Activated CD4-positive, alpha-beta T cell treated with anti-CD3 and anti-CD28 coated beads, Interleukin-2, amount 50 U/mL, for 16 hours (primary cell): Measurements from ENCODE around the gene TMIE.

Experiments
- DNase-seq: peaks from one replicate; pipeline ENCODE4 v3.0.0-alpha.2; 2020

Gene TMIE

DNA sequence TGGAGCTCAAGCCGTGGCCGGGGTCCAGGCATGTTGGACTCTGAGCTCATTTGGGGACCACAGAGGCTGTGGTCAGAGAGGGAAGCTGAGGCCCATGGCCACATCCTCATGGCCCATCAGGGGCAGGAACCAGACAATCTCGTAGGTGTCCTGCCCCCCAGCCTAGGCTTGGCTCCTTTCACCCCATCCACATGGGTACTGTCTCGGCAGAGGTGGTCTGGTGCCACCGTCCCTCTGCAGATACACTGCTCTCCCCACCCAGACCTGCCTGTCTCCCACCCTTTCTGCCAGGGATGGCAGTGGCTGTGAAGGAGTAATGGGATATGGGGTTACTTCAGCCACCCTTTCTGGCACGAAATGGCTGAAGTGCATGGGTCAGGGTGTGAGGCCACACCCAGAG, 8.5 kb downstream of the TMIE start:
- no peak for DNase-seq

DNA sequence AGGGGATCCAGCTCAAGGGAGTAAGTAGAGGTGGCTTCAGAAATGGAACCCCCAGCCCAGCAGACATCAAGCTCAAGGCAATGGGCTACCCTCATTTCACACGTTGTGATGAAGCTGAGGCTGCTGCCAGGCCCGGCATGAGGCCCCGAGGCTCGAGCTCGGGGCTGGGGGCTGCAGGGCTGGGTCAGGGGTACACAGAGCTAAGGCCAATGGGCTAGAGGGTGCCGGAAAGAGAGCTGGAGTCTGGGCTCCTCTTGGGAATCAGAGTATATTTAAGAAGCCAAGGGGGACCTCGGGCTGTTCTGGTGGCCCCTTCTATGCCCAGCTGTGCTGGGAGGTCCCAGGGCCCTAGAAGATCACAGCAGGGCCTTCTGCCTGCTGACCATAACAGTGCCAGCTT, 9.0 kb downstream of the TMIE start:
- DNase-seq = no peak

DNA sequence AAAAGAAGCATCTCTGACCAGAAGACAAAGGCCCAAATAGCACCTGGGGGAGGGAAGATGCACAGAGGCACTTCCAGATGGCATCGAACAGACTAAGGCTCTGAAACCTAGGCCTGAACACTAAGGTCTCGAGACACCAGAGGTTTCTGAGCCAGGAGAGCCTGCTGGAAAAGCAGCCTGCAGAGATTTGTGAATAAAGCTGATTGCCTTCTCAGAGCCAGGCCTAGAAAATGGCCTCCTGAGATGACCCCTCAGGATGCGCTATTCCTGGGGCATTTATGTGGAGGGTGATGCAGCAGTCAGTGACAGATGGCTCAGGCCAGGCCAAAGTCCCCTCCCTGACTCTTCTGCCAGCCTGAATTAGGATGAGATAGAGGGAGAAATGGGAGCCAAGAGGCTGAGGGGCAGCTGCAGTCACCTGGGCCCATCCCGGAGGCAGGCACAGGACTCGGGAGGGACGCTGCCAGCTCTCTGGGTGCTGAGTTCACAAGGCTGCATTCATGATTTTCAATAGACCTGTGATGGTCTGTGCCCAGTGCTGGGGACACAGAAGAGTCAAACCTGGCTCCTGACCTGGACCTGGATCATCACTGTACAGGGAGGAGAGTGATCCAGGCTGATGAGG, 9.6 kb downstream of the TMIE start:
- no peak for DNase-seq

DNA sequence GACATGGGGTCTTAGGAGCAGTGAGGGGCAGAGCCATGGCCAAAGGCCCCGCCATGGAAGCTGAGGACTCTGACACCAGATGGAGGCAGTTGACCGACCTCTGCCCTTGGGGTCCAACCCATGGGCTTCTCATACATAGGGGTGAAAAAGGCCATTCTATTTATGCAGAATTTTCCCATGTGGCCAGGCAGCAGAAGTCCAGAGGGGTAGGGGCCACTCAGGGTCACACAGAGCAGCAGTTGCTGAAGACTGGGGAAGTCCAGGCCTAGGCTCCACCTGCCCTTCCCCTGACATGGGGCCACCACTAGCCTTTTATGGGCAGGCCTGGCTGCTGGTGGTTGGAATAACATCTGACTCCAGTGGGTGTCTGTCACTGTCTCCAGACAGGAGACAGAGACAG, 10.1 kb downstream of the TMIE start:
- no peak for DNase-seq

- no peak for DNase-seq
Observed at GRCh38 chr3:46711760-46712159, 10.6 kb downstream of the TMIE start.

DNA sequence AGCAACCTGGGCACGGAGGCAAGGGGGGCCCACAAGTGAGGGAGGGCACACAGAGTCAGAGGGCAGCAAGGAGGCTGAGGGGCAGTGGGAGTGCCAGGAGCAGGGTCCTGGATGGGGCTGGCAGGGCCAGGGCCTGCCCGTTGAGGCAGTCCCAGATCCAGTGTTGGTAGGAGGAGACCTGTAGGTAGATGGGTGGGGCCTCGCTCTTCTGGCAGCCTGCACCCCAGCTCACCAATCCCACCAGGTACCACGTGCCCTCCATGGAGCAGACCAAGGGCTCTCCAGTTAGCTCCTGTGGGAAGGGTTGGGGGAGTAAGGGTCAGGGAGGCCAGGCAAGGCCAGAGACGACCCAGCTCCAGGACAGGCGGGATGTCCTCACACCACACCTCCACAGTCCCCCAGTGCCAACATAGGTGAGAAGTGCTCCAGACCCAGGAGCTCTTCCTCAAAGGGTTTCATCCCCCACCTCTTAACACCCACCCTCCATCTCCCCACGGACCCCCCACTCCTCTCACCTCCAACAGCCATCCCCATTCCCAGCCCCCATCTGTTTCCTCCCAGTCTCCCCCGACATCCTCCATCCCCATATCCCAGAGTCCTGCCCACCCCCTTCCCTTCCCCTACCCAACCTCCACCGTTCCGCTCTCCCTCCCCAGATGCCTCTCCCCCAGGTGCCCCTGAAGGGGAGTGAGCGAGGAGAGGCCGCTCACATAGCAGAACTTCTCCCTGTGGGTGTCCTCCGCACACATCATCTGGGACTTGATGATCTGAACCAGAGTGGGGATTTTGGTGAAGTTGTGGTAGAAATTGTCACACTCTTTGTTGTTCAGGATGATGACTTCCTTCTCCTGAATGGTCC, 11.2 kb downstream of the TMIE start:
- no peak for DNase-seq

DNA sequence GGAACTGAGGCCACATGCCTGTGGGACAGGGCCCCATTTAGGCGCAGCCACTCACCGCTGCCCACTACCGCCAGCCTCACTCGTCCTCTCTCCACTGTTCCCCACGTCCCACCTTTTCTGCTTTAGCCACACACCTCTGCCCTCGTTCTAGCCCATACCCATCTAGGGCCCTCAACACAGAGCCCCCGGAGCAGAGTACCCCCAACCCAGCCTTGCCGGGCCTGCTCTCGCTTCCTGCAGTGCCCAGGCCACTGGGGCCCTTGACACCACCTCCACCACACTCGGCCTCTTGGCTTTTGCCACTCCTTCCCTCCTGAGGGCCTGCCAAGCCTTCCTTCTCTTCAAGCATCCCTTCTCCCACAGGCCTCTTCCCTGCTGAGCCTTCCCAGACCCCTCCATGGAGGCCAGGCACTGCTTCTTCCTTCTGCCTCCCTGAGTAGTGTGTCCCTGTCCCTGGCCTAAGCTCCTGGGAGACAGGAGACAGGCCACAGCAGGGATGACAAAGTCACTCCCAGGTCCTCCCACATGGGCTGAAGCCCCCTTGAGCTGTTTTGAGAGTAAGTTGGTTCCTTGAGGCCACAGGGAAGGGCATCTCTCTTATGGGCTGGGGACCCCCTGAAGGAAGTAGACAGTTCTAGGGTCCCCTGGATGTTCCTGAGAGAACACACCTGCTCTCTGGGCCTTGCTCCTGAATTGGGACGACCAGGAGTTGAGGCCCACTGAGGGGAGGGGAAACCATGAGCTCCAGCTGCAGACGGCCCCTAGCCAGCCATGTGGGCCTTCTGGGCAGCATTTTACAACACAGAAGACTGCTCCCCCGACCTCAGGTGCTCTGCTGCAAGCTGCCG, 12.1 kb downstream of the TMIE start:
- DNase-seq = no peak

- DNase-seq = peak; percentile 71
Observed at GRCh38 chr3:46713898-46714552, 12.8 kb downstream of the TMIE start.

- DNase-seq = no peak
Observed at GRCh38 chr3:46714728-46715506, 13.7 kb downstream of the TMIE start.

- DNase-seq = no peak
Observed at GRCh38 chr3:46715507-46716175, 14.4 kb downstream of the TMIE start.

DNA sequence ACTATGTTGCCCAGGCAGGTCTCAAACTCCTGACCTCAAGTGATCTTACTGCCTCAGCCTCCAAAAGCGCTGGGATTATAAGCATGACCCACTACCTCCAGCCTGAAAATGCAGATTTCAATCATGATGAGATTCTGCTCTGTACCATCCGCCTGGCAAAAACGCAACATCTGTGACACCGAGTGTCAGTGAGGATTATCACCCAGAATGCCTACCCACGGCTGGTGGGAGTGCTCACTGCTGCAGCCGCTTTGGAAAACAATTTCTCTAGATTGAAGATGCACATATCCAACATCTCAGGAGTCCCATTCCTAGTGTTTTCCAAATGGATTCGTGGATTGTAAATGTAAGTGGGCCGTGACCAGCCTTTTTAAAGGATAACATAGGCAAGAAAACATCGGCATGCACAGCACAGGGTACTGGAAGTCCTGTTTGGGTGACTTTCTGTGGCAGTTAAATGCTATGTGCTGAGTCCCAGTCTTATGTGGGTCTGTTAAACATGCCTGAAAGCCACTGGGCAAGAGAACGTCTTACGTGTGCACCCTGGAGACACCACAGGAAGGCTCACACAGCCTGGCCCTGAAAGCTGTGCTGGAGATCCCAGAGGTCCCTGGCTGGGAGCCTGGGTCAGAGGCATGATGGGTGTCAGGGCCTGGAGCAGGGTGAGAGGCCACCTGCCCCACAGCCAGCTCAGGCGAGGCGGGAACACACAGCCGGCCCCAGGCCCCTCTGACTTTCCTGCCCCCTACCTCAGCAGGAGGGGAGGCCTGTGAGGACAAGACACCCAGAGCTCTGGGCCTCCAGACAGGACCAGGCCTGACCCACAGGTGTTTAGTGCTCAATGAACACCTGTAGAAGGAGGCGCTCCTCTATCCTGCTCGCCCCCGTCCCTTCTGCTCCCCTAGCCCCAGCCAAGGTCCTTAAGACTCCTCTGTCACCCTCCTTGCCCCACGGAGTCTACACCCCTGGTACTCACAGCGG, 15.6 kb downstream of the TMIE start:
- DNase-seq = no peak

DNA sequence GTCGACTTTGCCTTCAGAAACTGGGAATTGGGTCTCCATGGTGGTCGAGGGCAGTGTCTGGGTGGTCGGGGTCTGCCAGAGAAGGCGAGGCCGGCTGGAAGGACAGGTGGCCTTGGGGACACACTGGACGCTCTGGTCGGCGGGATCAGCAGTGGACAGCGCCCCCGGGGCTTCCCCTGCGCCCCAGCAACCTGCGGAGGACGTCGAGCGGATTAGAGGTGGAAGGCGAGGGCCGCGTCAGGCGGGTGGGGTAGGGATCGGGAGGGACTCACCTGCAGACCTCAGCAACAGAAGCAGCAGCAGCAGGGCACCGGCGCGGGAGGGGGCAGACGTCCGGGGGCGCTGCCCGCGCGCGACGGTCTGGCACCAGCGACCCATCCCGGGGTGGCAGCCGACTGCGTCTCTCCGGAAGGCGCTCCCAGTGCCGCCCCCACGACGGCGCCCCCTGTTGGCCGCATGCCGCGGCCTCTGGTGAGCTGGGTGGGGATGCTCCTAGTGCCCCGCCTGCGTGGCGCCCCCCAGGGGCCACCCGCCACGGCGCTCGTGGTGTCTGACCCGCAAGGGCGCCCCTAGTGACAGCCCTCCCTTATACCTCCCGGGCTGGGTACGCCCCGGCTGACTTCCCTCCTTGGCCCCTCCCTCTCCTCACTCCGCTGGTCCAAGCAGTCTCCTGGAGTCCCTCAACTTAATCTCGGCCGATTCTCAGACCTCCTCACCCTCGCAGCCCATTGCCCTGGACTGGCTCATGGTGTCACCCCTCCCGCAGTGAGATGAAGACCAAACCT, 16.4 kb downstream of the TMIE start, which contains the start of gene PRSS50:
Gene PRSS50 (minus strand): TSS at position 423 of the 785 bp plus-strand sequence. CDS start 45 bp downstream, at position 378.
- DNase-seq = peak; percentile 56

DNA sequence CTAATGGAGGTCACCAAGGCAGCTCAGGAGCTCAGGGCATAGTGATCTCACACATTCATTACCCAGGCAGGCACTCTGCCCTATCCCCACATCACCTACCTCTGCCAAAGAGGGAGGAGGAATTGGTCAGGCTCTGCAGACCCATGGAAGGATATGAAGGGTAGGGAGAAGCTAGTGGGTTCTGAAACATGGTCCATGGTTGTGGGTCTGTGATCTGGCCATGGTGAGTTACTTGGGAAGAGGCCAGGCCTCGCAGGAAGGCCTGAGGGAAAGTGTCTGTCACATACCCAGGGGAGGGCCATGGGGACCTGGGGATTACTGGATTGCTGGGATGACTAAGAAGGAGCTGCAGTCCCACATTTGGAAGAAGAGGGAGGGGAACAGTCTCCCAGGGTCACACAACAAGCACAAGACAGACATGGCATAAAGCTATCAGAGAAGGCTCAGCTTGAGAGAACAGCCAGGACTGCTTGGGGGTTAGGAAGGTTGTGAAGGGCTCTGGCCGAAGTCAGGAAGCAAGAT, 17.9 kb downstream of the TMIE start:
- no peak for DNase-seq

- no peak for DNase-seq
Observed at GRCh38 chr3:46719735-46720271, 18.6 kb downstream of the TMIE start.

DNA sequence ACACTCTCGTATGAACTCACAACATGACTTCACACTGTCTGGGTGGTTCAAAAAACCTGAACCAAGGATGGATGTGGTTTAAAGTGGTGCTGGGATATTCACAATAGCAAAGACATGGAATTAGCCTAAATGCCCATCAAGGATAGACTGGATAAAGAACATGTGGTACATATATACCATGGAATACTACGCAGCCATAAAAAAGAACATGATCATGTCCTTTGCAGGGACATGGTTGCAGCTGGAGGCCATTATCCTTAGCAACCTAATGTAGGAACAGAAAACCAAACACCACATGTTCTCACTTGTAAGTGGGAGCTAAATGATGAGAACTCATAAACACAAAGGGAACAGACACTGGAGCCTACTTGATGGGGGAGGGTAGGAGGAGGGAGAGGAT, 19.8 kb downstream of the TMIE start:
- no peak for DNase-seq

DNA sequence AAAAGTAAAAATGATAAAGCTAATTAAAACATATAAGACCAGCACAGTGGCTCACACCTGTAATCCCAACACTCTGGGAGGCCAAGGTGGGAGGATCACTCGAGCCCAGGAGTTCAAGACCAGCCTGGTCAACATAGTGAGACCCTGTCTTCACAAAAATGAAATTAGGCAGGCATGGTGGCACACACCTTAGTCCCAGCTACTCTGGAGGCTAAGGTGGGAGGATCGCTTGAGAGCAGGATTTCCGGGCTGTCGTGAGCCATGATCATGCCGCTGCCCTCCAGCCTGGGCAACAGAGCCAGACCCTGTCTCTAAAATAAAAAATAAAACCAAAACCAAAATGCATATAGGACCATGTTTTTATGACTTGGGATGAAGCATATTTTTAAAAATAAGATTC, 21.3 kb downstream of the TMIE start:
- DNase-seq = no peak

DNA sequence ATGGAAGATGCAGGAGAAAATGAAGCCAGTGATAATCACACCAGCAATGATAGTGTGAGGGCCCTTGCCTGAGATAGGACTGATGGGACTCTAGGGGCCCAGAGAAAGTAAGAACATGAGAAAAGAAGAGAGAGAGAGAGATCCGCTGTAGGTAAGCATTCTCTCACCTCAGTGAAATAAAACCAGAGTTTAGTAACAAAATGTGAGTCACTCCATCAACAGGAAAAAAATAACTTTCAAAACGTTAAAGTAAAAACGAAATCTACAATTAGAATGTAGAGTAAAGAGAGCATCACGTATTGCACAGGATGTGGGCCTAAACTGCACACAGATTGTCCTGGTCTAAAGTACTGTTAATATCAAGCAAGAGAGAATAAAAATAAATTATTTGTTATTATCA, 23.2 kb downstream of the TMIE start:
- DNase-seq = peak; percentile 64

DNA sequence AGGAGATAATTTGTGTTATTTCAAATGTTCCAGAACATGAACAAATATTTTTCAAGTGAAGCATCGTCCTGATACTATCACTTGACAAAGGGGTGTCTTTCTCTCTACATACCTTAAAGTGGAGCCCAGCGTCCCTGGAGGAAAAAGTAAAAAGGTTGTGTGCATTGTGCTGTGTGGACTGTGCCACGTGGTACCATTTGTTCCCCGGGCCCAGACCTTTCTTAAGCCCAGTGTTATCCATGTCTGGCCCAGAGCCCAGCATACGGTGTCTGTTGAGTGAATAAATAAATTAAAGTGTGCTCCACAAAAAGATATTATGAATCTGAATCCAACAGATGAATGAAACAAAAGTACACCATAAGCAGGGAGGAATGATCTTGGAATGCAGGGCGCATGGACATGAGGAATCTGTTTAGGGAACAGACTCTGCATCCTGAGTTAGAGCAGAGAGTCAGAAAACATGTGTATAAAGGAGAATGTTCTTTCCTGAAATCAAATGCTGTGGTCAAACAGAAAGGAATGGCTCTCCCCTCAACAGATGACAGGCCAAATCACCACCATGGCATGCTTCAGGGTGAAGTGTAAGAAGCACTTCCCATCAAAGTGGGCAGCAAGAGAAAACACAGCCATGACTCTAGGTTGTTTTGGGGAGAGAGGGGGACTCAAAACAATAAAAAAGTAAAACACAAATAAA, 24.6 kb downstream of the TMIE start:
- DNase-seq = no peak
